GM21786 (cell line): ENCODE data around the gene NUP37.

Experiments used
- ATAC-seq: cut with Tn5 transposase; IDR thresholded peaks from one replicate; pipeline ENCODE4 v1.9.1; 2021; ENCODE audit not compliant: unreplicated experiment

NUP37 gene

GRCh38 chr12:102031852-102032251 lies 88.1 kb downstream of the NUP37 start:
- no peak for ATAC-seq

GRCh38 chr12:102029141-102029540 lies 90.8 kb downstream of the NUP37 start:
- no peak for ATAC-seq

- ATAC-seq = no peak
These were observed 93.2 kb downstream of the NUP37 start for GRCh38 chr12:102026728-102027127.

- no peak for ATAC-seq
These were observed 95.1 kb downstream of the NUP37 start for GRCh38 chr12:102024765-102025164.

GRCh38 chr12:102023343-102023930 lies 96.5 kb downstream of the NUP37 start:
- ATAC-seq = no peak
